ENCODE measurements around the gene BMP6. TPM values are rescaled to one million over a fixed set of nuclear protein-coding genes. Genes with fewer than 3 reads are reported as not detected.

BMP6 gene
- polyA plus RNA-seq, 2 donors = 0.26 to 0.55 TPM

DNA sequence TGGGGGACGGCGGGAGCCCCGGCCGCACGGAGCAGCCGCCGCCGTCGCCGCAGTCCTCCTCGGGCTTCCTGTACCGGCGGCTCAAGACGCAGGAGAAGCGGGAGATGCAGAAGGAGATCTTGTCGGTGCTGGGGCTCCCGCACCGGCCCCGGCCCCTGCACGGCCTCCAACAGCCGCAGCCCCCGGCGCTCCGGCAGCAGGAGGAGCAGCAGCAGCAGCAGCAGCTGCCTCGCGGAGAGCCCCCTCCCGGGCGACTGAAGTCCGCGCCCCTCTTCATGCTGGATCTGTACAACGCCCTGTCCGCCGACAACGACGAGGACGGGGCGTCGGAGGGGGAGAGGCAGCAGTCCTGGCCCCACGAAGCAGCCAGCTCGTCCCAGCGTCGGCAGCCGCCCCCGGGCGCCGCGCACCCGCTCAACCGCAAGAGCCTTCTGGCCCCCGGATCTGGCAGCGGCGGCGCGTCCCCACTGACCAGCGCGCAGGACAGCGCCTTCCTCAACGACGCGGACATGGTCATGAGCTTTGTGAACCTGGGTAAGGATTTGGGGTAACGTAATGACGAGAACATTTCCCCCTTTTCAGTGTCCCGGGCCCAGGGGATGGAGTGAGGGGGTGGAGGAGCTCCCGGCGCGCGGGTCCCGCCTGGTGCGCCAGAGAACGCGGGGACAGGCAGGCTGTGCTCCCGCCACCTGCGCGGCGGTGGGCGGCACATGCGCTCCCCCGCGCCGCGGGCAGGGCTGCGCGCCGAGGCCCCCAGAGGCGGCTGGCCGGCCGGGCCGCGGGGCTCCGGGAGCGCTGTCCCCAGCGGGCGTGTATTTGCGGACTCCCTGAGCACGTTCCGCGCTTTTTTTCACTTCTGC lies 1.4 kb downstream of the BMP6 start:
- Histone ChIP-seq H3K9me3 (ENCODE audit: control insufficient read depth in 2 of 2, insufficient read depth in 1 of 2, low read depth in 1 of 2, low read length in 1 of 2) (no peaks in the 10 kb centered on the region), H3K27ac (ENCODE audit: low read depth in 2 of 2, low read length in 1 of 2) (no peak overlapping the region), H3K27me3 (ENCODE audit: control insufficient read depth in 1 of 2, insufficient read depth in 2 of 2, low read length in 2 of 2) (peaks cover 0 to 24% of the 10 kb centered on the region in 2 donors), H3K4me1 (ENCODE audit: control insufficient read depth in 2 of 2, insufficient read depth in 2 of 2, low read length in 1 of 2) (peaks cover 10 to 13% of the 10 kb centered on the region in 2 donors), H3K4me3 (ENCODE audit: low read depth in 1 of 2, low read length in 2 of 2) (peak overlapping the region; percentile 47 to 60), H3K36me3 (ENCODE audit: control insufficient read depth in 2 of 2, insufficient read depth in 2 of 2, low read length in 1 of 2) (no peaks in the 10 kb centered on the region)
- WGBS, 2 donors = 1% methylated on average over 65 to 97 of the region's 97 CpGs

- WGBS, 2 donors = 1 to 4% methylated on average over 45 of the region's 45 CpGs
- H3K27ac ChIP-seq (ENCODE audit: low read depth in 2 of 2, low read length in 1 of 2) = no peak overlapping the region
- no peaks in the 10 kb centered on the region for H3K9me3 ChIP-seq (ENCODE audit: control insufficient read depth in 2 of 2, insufficient read depth in 1 of 2, low read depth in 1 of 2, low read length in 1 of 2)
- H3K27me3 ChIP-seq (ENCODE audit: control insufficient read depth in 1 of 2, insufficient read depth in 2 of 2, low read length in 2 of 2) = peaks cover 0 to 24% of the 10 kb centered on the region in 2 donors
- H3K4me1 ChIP-seq (ENCODE audit: control insufficient read depth in 2 of 2, insufficient read depth in 2 of 2, low read length in 1 of 2) = peaks cover 10 to 13% of the 10 kb centered on the region in 2 donors
- H3K4me3 ChIP-seq (ENCODE audit: low read depth in 1 of 2, low read length in 2 of 2) = peak overlapping the region; percentile 47 to 60
- no peaks in the 10 kb centered on the region for H3K36me3 ChIP-seq (ENCODE audit: control insufficient read depth in 2 of 2, insufficient read depth in 2 of 2, low read length in 1 of 2)
Measured at GRCh38 chr6:7727946-7728854, 2.3 kb downstream of the BMP6 start.

- WGBS, 2 donors = 42 to 45% methylated on average over 14 of the region's 14 CpGs
- Histone ChIP-seq H3K9me3 (ENCODE audit: control insufficient read depth in 2 of 2, insufficient read depth in 1 of 2, low read depth in 1 of 2, low read length in 1 of 2) (no peaks in the 10 kb centered on the region), H3K4me3 (ENCODE audit: low read depth in 1 of 2, low read length in 2 of 2) (no peak overlapping the region), H3K4me1 (ENCODE audit: control insufficient read depth in 2 of 2, insufficient read depth in 2 of 2, low read length in 1 of 2) (peaks cover 10 to 13% of the 10 kb centered on the region in 2 donors), H3K27ac (ENCODE audit: low read depth in 2 of 2, low read length in 1 of 2) (no peak overlapping the region), H3K36me3 (ENCODE audit: control insufficient read depth in 2 of 2, insufficient read depth in 2 of 2, low read length in 1 of 2) (no peaks in the 10 kb centered on the region), H3K27me3 (ENCODE audit: control insufficient read depth in 1 of 2, insufficient read depth in 2 of 2, low read length in 2 of 2) (peaks cover 0 to 24% of the 10 kb centered on the region in 2 donors)
Measured at GRCh38 chr6:7728855-7729590, 3.1 kb downstream of the BMP6 start.

- Histone ChIP-seq H3K36me3 (ENCODE audit: control insufficient read depth in 2 of 2, insufficient read depth in 2 of 2, low read length in 1 of 2) (no peaks in the 10 kb centered on the region), H3K9me3 (ENCODE audit: control insufficient read depth in 2 of 2, insufficient read depth in 1 of 2, low read depth in 1 of 2, low read length in 1 of 2) (no peaks in the 10 kb centered on the region), H3K27me3 (ENCODE audit: control insufficient read depth in 1 of 2, insufficient read depth in 2 of 2, low read length in 2 of 2) (peaks cover 0 to 24% of the 10 kb centered on the region in 2 donors), H3K4me1 (ENCODE audit: control insufficient read depth in 2 of 2, insufficient read depth in 2 of 2, low read length in 1 of 2) (peaks cover 10 to 13% of the 10 kb centered on the region in 2 donors), H3K27ac (ENCODE audit: low read depth in 2 of 2, low read length in 1 of 2) (no peak overlapping the region), H3K4me3 (ENCODE audit: low read depth in 1 of 2, low read length in 2 of 2) (no peak overlapping the region)
- 84 to 89% methylated on average over 5 of the region's 5 CpGs for WGBS, 2 donors
Measured at GRCh38 chr6:7730001-7730783, 4.3 kb downstream of the BMP6 start.

- H3K27me3 ChIP-seq (ENCODE audit: control insufficient read depth in 1 of 2, insufficient read depth in 2 of 2, low read length in 2 of 2) = peaks cover 0 to 24% of the 10 kb centered on the region in 2 donors
Measured at GRCh38 chr6:7730784-7731227, 4.9 kb downstream of the BMP6 start.

GRCh38 chr6:7731294-7731693 lies 5.4 kb downstream of the BMP6 start:
- no peaks in the 10 kb centered on the region for H3K9me3 ChIP-seq (ENCODE audit: control insufficient read depth in 2 of 2, insufficient read depth in 1 of 2, low read depth in 1 of 2, low read length in 1 of 2)
- H3K27me3 ChIP-seq (ENCODE audit: control insufficient read depth in 1 of 2, insufficient read depth in 2 of 2, low read length in 2 of 2) = peaks cover 0 to 21% of the 10 kb centered on the region in 2 donors
- H3K27ac ChIP-seq (ENCODE audit: low read depth in 2 of 2, low read length in 1 of 2) = no peak overlapping the region
- H3K4me3 ChIP-seq (ENCODE audit: low read depth in 1 of 2, low read length in 2 of 2) = no peak overlapping the region
- 86 to 92% methylated on average over 2 of the region's 2 CpGs for WGBS, 2 donors
- peaks cover 8 to 13% of the 10 kb centered on the region in 2 donors for H3K4me1 ChIP-seq (ENCODE audit: control insufficient read depth in 2 of 2, insufficient read depth in 2 of 2, low read length in 1 of 2)
- no peaks in the 10 kb centered on the region for H3K36me3 ChIP-seq (ENCODE audit: control insufficient read depth in 2 of 2, insufficient read depth in 2 of 2, low read length in 1 of 2)

More at GRCh38 chr6:7730784-7731227, 4.9 kb downstream of the BMP6 start:
- no peaks in the 10 kb centered on the region for H3K36me3 ChIP-seq (ENCODE audit: control insufficient read depth in 2 of 2, insufficient read depth in 2 of 2, low read length in 1 of 2)
- no peaks in the 10 kb centered on the region for H3K9me3 ChIP-seq (ENCODE audit: control insufficient read depth in 2 of 2, insufficient read depth in 1 of 2, low read depth in 1 of 2, low read length in 1 of 2)
- 67 to 71% methylated on average over 10 of the region's 10 CpGs for WGBS, 2 donors
- peaks cover 10 to 13% of the 10 kb centered on the region in 2 donors for H3K4me1 ChIP-seq (ENCODE audit: control insufficient read depth in 2 of 2, insufficient read depth in 2 of 2, low read length in 1 of 2)
- no peak overlapping the region for H3K27ac ChIP-seq (ENCODE audit: low read depth in 2 of 2, low read length in 1 of 2)
- H3K4me3 ChIP-seq (ENCODE audit: low read depth in 1 of 2, low read length in 2 of 2) = no peak overlapping the region

- Histone ChIP-seq H3K36me3 (ENCODE audit: control insufficient read depth in 2 of 2, insufficient read depth in 2 of 2, low read length in 1 of 2) (no peaks in the 10 kb centered on the region), H3K27me3 (ENCODE audit: control insufficient read depth in 1 of 2, insufficient read depth in 2 of 2, low read length in 2 of 2) (peaks cover 0 to 12% of the 10 kb centered on the region in 2 donors), H3K27ac (ENCODE audit: low read depth in 2 of 2, low read length in 1 of 2) (no peak overlapping the region), H3K9me3 (ENCODE audit: control insufficient read depth in 2 of 2, insufficient read depth in 1 of 2, low read depth in 1 of 2, low read length in 1 of 2) (no peaks in the 10 kb centered on the region), H3K4me3 (ENCODE audit: low read depth in 1 of 2, low read length in 2 of 2) (no peak overlapping the region), H3K4me1 (ENCODE audit: control insufficient read depth in 2 of 2, insufficient read depth in 2 of 2, low read length in 1 of 2) (peaks cover 5 to 7% of the 10 kb centered on the region in 2 donors)
Measured at GRCh38 chr6:7732228-7732627, 6.3 kb downstream of the BMP6 start.

GRCh38 chr6:7734707-7735383 lies 8.9 kb downstream of the BMP6 start:
- H3K27ac ChIP-seq (ENCODE audit: low read depth in 2 of 2, low read length in 1 of 2) = no peak overlapping the region
- H3K4me3 ChIP-seq (ENCODE audit: low read depth in 1 of 2, low read length in 2 of 2) = no peak overlapping the region
- no peaks in the 10 kb centered on the region for H3K4me1 ChIP-seq (ENCODE audit: control insufficient read depth in 2 of 2, insufficient read depth in 2 of 2, low read length in 1 of 2)
- H3K36me3 ChIP-seq (ENCODE audit: control insufficient read depth in 2 of 2, insufficient read depth in 2 of 2, low read length in 1 of 2) = no peaks in the 10 kb centered on the region
- 85% methylated on average over 18 of the region's 18 CpGs for WGBS, 2 donors
- no peaks in the 10 kb centered on the region for H3K9me3 ChIP-seq (ENCODE audit: control insufficient read depth in 2 of 2, insufficient read depth in 1 of 2, low read depth in 1 of 2, low read length in 1 of 2)
- peaks cover 0 to 4% of the 10 kb centered on the region in 2 donors for H3K27me3 ChIP-seq (ENCODE audit: control insufficient read depth in 1 of 2, insufficient read depth in 2 of 2, low read length in 2 of 2)
